Choroid plexus epithelial cell (primary cell): ENCODE measurements around the gene TOR1AIP1.

Experiments used
- DNase-seq: peaks from one replicate; pipeline ENCODE4 v3.0.0-alpha.2; 2010; ENCODE audit warnings: low read depth
- H3K4me3 ChIP-seq: 2 replicates; pipeline ENCODE4 v1.5.1; 2011; ENCODE audit warnings: low read depth, mild to moderate bottlenecking, control low read depth, low read length, moderate library complexity
- CTCF ChIP-seq: conservative IDR thresholded peaks from 2 replicates; pipeline ENCODE4 v1.5.1; 2011; ENCODE audit warnings: low read depth, mild to moderate bottlenecking, control low read depth, inconsistent platforms, low read length, moderate library complexity

TOR1AIP1 gene

GRCh38 chr1:179937668-179938254 lies 55.7 kb downstream of the TOR1AIP1 start:
- no peak overlapping the region for H3K4me3 ChIP-seq
- TF ChIP-seq CTCF, result no peak
- DNase-seq, result no peak

GRCh38 chr1:179938752-179939151 lies 56.7 kb downstream of the TOR1AIP1 start:
- no peak overlapping the region for H3K4me3 ChIP-seq
- peak; percentile 79 for DNase-seq
- TF ChIP-seq CTCF, result no peak

GRCh38 chr1:179939941-179940340 lies 57.9 kb downstream of the TOR1AIP1 start:
- no peak overlapping the region for H3K4me3 ChIP-seq
- TF ChIP-seq CTCF, result no peak
- DNase-seq, result no peak

GRCh38 chr1:179941454-179941853 lies 59.4 kb downstream of the TOR1AIP1 start:
- TF ChIP-seq CTCF, result no peak
- DNase-seq, result no peak
- no peak overlapping the region for H3K4me3 ChIP-seq

- no peak for TF ChIP-seq CTCF
- no peak overlapping the region for H3K4me3 ChIP-seq
- DNase-seq, result no peak
Measured at GRCh38 chr1:179950651-179951050, 68.6 kb downstream of the TOR1AIP1 start.

- DNase-seq, result no peak
- TF ChIP-seq CTCF, result no peak
- no peak overlapping the region for H3K4me3 ChIP-seq
Measured at GRCh38 chr1:179951383-179952144, 69.5 kb downstream of the TOR1AIP1 start.

GRCh38 chr1:179952186-179952585 lies 70.1 kb downstream of the TOR1AIP1 start:
- no peak overlapping the region for H3K4me3 ChIP-seq
- no peak for DNase-seq

More at GRCh38 chr1:179952186-179952585, 70.1 kb downstream of the TOR1AIP1 start:
- TF ChIP-seq CTCF, result no peak
